GM10248 (cell line): ENCODE measurements around the gene HNRNPM.

Experiments used
- CTCF ChIA-PET: fragments of 300-600 bp; sonication (Branson Sonifier 250); formaldehyde crosslinking; extraction: SDS; loops from one replicate; lab custom pipeline; 2021; ENCODE audit warnings: antibody characterized with exemption; lab: Yijun Ruan, JAX
- POLR2A ChIA-PET: fragments of 350-650 bp; sonication (Branson Sonifier 250); formaldehyde crosslinking; extraction: SDS; loops from one replicate; lab custom pipeline; 2020; ENCODE audit warnings: antibody characterized with exemption; lab: Yijun Ruan, JAX
- DNase-seq: peaks from one replicate; pipeline ENCODE4 v3.0.0; 2012; ENCODE audit errors: extremely low spot score
- TF ChIP-seq, protein P1 (sequence below): IDR thresholded peaks from 2 replicates; pipeline ENCODE4 v1.5.1; 2012; ENCODE audit warnings: mild to moderate bottlenecking, low read depth; ENCODE audit errors: extremely low read depth, missing control alignments, control extremely low read depth

Gene HNRNPM

DNA sequence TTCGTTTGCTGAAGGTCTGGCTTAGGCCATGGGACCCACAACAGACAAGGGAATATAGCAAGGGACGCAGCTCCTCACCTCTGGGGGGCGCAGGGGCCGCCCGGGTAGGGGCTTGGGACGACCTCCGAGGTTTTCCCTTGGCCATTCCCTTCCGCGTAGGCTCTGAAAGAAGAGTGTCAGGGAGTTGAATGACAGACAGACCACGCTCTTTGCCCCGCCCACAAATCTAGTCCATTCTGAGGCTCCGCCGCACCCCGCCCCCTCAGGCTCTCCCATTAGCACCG is 80.6 kb downstream of the HNRNPM start:
- TF ChIP-seq, protein P1, sequence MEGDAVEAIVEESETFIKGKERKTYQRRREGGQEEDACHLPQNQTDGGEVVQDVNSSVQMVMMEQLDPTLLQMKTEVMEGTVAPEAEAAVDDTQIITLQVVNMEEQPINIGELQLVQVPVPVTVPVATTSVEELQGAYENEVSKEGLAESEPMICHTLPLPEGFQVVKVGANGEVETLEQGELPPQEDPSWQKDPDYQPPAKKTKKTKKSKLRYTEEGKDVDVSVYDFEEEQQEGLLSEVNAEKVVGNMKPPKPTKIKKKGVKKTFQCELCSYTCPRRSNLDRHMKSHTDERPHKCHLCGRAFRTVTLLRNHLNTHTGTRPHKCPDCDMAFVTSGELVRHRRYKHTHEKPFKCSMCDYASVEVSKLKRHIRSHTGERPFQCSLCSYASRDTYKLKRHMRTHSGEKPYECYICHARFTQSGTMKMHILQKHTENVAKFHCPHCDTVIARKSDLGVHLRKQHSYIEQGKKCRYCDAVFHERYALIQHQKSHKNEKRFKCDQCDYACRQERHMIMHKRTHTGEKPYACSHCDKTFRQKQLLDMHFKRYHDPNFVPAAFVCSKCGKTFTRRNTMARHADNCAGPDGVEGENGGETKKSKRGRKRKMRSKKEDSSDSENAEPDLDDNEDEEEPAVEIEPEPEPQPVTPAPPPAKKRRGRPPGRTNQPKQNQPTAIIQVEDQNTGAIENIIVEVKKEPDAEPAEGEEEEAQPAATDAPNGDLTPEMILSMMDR: no peak
- DNase-seq: no peak
- ChIA-PET POLR2A (no interaction called here), CTCF (interaction anchor here (1.2 to 4.2 kb wide), 3 partner anchors 12 to 54 kb away, joined by 3 to 26 read pairs (median 8); partner anchors contain the start of genes MYO1F and ZNF414)

- CTCF ChIA-PET: no interaction called here
- peak; percentile 67 for DNase-seq
- POLR2A ChIA-PET: no interaction called here
- TF ChIP-seq, protein P1: no peak
Measured at GRCh38 chr19:8526345-8527091, 81.7 kb downstream of the HNRNPM start.

DNA sequence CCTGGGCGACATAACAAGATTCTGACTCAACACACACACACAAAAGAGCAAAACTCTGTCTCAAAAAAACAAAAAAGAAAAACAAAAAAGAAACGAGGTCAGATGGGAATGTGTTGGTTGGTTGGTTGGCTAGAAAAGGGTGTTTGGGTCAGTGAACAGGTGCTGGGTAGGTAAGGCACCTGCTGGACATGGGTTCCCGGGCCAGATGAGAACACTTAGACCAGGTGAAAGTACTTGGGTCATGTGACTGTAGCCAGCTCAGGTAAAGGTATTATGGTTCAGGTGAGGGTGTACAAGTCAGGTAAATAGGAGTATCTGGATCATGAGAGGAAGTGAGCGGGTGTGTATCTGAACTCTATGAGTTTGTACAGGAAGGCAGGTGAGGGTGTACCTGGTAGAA is 83.7 kb downstream of the HNRNPM start:
- POLR2A ChIA-PET: no interaction called here
- CTCF ChIA-PET: interaction anchor here (1.7 kb wide), 2 partner anchors 51 to 53 kb away, joined by 4 read pairs; no protein-coding TSS in a partner anchor
- TF ChIP-seq, protein P1: no peak
- no peak for DNase-seq

- DNase-seq: no peak
- TF ChIP-seq, protein P1: no peak
- ChIA-PET POLR2A (no interaction called here), CTCF (no interaction called here)
Measured at GRCh38 chr19:8529369-8530006, 84.7 kb downstream of the HNRNPM start.

DNA sequence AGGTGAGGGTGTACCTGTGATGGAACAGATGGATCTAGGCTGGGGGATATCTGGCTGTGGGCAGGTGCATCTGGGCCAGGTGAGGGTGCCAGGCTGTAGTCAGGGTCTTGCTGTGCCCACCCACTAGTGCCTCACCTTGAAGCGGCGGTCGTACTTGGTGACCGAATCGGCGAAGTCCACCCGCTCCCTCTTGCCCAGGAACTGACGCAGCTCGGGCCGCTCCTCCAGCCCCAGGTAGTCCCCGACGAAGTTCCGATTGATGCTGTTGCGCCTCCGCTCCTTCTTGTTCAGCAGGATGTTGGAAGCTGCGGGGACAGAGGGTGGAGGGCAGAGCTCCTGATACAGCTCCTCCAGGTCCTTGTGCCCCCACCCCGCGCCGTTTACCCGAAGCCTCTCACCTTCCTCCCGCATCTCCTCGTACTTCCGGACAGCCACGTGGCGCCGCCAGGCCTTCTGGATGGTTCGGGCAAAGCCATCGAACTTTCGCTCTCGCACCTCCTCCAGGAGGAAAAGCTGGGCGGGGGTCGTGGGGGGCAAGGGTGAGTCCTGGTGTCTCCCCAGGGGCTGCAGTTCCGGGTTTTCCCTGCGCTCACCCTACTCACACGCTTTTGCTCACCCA is 85.4 kb downstream of the HNRNPM start:
- no peak for DNase-seq
- TF ChIP-seq, protein P1: no peak
- ChIA-PET POLR2A (interaction anchor here (0.6 kb wide), 1 partner anchor 122 kb away, joined by 4 read pairs; no protein-coding TSS in a partner anchor), CTCF (no interaction called here)

DNA sequence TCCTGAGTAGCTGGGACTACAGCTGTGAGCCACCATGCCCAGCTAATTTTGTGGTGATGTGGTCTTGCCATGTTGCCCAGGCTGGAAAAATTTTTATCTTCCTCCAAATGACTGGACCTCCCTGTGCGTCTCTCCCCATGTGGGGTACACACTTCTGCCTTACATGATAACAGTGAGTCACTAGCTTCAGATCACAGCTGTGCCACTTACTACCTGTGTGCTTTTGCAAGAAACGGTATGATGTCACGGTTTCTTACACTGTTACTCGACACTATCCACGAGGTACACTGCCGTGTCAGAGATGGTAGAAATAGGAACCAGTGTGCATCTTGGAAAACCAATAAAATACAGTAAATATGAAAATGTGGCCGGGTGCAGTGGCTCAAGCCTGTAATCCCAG is 86.7 kb downstream of the HNRNPM start:
- CTCF ChIA-PET: interaction anchor here (1.2 kb wide), 1 partner anchor 47 kb away, joined by 3 read pairs; no protein-coding TSS in a partner anchor
- POLR2A ChIA-PET: no interaction called here
- no peak for DNase-seq

More for the DNA sequence above, 86.7 kb downstream of the HNRNPM start:
- TF ChIP-seq, protein P1: no peak
